Upper lobe of right lung (tissue), 1 donor: ENCODE data around the gene GPR148. TPM values are rescaled to one million over a fixed set of nuclear protein-coding genes. Genes with fewer than 3 reads are reported as not detected.
A peak's percentile ranks its signal among the peaks of the same experiment; 100 is the strongest.

Experiments used
- ATAC-seq: fragments of 200-7000 bp; cut with Tn5 transposase; one replicate; pipeline ENCODE4 v1.9.1; 2020; ENCODE audit warnings: mild to moderate bottlenecking, moderate library complexity
- DNase-seq: peaks from one replicate; pipeline ENCODE4 v3.0.0-alpha.2; 2020
- H3K27ac ChIP-seq: fragments of 200-600 bp; one replicate; pipeline ENCODE4 v1.8.0; 2022
- H3K27me3 ChIP-seq: fragments of 200-600 bp; one replicate; pipeline ENCODE4 v1.8.0; 2022; ENCODE audit warnings: mild to moderate bottlenecking
- H3K36me3 ChIP-seq: fragments of 200-600 bp; one replicate; pipeline ENCODE4 v1.8.0; 2022
- H3K4me1 ChIP-seq: fragments of 200-600 bp; one replicate; pipeline ENCODE4 v1.8.0; 2022
- H3K4me3 ChIP-seq: fragments of 200-600 bp; one replicate; pipeline ENCODE4 v1.8.0; 2022; ENCODE audit warnings: mild to moderate bottlenecking
- H3K9me3 ChIP-seq: fragments of 200-600 bp; one replicate; pipeline ENCODE4 v1.8.0; 2022
- CTCF ChIP-seq: fragments of 200-600 bp; IDR thresholded peaks from one replicate; pipeline ENCODE4 v1.8.0; 2022; ENCODE audit warnings: antibody characterized with exemption
- intact Hi-C: fragments of 100-400 bp; cut with DNase I; formaldehyde crosslinking; loops from one replicate; pipeline ENCODE4 v1.11.0; 2022
- total RNA-seq: library from RNA; stranded (reverse); fragmentation: NEBNext Ultra II Directional; extraction: Animal tissue kit (Norgen Biotek cat#: 25700); gene quantifications from one replicate; pipeline ENCODE4 v1.2.1, GENCODE V29; 2021
- donor health status: DM: no; HTN: yes; CAD: no; lungs with severe emphysema.

GPR148 gene
- total RNA-seq, 1 donor from 2014 or later = not detected

GRCh38 chr2:130756053-130756873, 27.4 kb downstream of the GPR148 start:
- TF ChIP-seq CTCF = no peak
- H3K27me3 ChIP-seq = peaks cover 45% of the 10 kb centered on the region
- peak; percentile 82 for ATAC-seq
- no peaks in the 10 kb centered on the region for H3K36me3 ChIP-seq
- H3K9me3 ChIP-seq = no peaks in the 10 kb centered on the region
- intact Hi-C loops = no loop called here
- H3K27ac ChIP-seq = no peak overlapping the region
- H3K4me1 ChIP-seq = no peaks in the 10 kb centered on the region
- DNase-seq = no peak
- no peak overlapping the region for H3K4me3 ChIP-seq

- no peak for ATAC-seq
- H3K27me3 ChIP-seq = peaks cover 45% of the 10 kb centered on the region
- no peak overlapping the region for H3K27ac ChIP-seq
- H3K4me1 ChIP-seq = no peaks in the 10 kb centered on the region
- DNase-seq = no peak
- no peak overlapping the region for H3K4me3 ChIP-seq
- no peak for TF ChIP-seq CTCF
- intact Hi-C loops = no loop called here
- no peaks in the 10 kb centered on the region for H3K9me3 ChIP-seq
- H3K36me3 ChIP-seq = no peaks in the 10 kb centered on the region
Measured at GRCh38 chr2:130756874-130757668, 28.2 kb downstream of the GPR148 start.

- no peaks in the 10 kb centered on the region for H3K4me1 ChIP-seq
Measured at GRCh38 chr2:130759906-130760753, 31.3 kb downstream of the GPR148 start.

DNA sequence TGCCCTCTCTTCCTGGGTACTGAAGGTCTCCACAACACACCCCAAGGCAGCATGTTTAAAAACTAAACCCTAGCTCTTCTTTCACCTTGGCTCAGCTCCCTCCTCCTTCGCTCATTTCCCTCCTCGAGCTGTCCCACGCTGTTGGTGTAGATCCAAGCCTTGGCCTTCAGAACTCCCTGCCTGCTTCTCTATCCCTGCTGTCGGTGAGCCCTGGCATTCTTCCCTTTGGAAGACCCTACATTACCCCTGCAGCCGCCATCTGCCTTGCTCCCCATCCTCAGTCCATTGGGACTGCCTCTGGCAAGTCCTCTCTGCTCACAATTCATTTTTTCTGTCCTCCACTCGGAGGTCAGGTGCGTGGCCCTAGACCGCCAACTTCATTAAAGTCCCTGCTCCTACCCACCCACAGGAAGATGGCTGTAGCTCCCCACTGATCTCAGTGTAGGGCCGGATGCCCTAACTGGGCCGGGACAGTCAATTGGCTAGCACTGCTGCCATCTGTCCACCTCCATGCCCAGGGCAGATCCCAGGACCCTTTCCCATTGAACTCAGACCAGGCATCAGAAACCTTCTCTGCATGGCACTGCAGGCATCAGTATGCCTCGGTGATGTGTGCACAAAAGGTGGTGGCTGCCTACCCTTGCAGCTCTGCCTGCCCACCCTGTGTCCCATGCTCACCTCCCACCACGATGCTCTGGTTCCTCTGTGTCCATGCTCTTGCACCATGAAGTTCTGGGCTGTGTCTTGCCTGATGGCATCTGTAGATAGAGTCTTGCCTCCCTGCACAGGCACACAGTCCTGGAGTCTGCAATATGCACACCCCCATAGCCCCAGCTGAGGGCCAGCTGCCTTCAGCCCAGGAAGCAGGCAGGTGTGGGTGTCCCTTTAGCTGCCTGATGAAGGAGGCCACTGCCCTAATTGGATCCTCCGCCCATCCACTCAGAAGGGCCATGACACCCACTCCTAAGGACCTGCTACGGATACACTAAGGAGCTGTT, 32.2 kb downstream of the GPR148 start:
- Histone ChIP-seq H3K27ac (no peak overlapping the region), H3K27me3 (peaks cover 28% of the 10 kb centered on the region), H3K4me1 (no peaks in the 10 kb centered on the region), H3K9me3 (no peaks in the 10 kb centered on the region), H3K36me3 (no peaks in the 10 kb centered on the region), H3K4me3 (no peak overlapping the region)
- no peak for TF ChIP-seq CTCF
- DNase-seq (no peak), ATAC-seq (no peak)
- intact Hi-C loops = no loop called here

More at GRCh38 chr2:130759906-130760753, 31.3 kb downstream of the GPR148 start:
- Histone ChIP-seq H3K27me3 (peaks cover 36% of the 10 kb centered on the region), H3K27ac (no peak overlapping the region), H3K36me3 (no peaks in the 10 kb centered on the region), H3K9me3 (no peaks in the 10 kb centered on the region), H3K4me3 (no peak overlapping the region)
- intact Hi-C loops = no loop called here
- TF ChIP-seq CTCF = no peak
- no peak for DNase-seq
- ATAC-seq = no peak
